Upper lobe of right lung (tissue), 1 donor: ENCODE measurements around the gene RAB15. TPM values are rescaled to one million over a fixed set of nuclear protein-coding genes. Genes with fewer than 3 reads are reported as not detected.

Experiments used
- ATAC-seq: fragments of 200-7000 bp; cut with Tn5 transposase; one replicate; pipeline ENCODE4 v1.9.1; 2020; ENCODE audit warnings: mild to moderate bottlenecking, moderate library complexity
- DNase-seq: peaks from one replicate; pipeline ENCODE4 v3.0.0-alpha.2; 2020
- H3K27ac ChIP-seq: fragments of 200-600 bp; one replicate; pipeline ENCODE4 v1.8.0; 2022
- H3K27me3 ChIP-seq: fragments of 200-600 bp; one replicate; pipeline ENCODE4 v1.8.0; 2022; ENCODE audit warnings: mild to moderate bottlenecking
- H3K36me3 ChIP-seq: fragments of 200-600 bp; one replicate; pipeline ENCODE4 v1.8.0; 2022
- H3K4me1 ChIP-seq: fragments of 200-600 bp; one replicate; pipeline ENCODE4 v1.8.0; 2022
- H3K4me3 ChIP-seq: fragments of 200-600 bp; one replicate; pipeline ENCODE4 v1.8.0; 2022; ENCODE audit warnings: mild to moderate bottlenecking
- H3K9me3 ChIP-seq: fragments of 200-600 bp; one replicate; pipeline ENCODE4 v1.8.0; 2022
- CTCF ChIP-seq: fragments of 200-600 bp; IDR thresholded peaks from one replicate; pipeline ENCODE4 v1.8.0; 2022; ENCODE audit warnings: antibody characterized with exemption
- intact Hi-C: fragments of 100-400 bp; cut with DNase I; formaldehyde crosslinking; loops from one replicate; pipeline ENCODE4 v1.11.0; 2022
- total RNA-seq: library from RNA; stranded (reverse); fragmentation: NEBNext Ultra II Directional; extraction: Animal tissue kit (Norgen Biotek cat#: 25700); gene quantifications from one replicate; pipeline ENCODE4 v1.2.1, GENCODE V29; 2021
- donor health status: DM: no; HTN: yes; CAD: no; lungs with severe emphysema.

The RAB15 gene
- total RNA-seq, 1 donor from 2014 or later: 21.5 TPM

GRCh38 chr14:64968167-64968566 is 4.0 kb downstream of the RAB15 start:
- peaks cover 10% of the 10 kb centered on the region for H3K4me1 ChIP-seq
- intact Hi-C loops: no loop called here
- no peaks in the 10 kb centered on the region for H3K36me3 ChIP-seq
- H3K4me3 ChIP-seq: no peak overlapping the region
- no peak overlapping the region for H3K27ac ChIP-seq
- DNase-seq (peak; percentile 36), ATAC-seq (no peak)
- H3K9me3 ChIP-seq: no peaks in the 10 kb centered on the region
- no peak for TF ChIP-seq CTCF
- no peaks in the 10 kb centered on the region for H3K27me3 ChIP-seq

GRCh38 chr14:64966976-64967375 is 5.2 kb downstream of the RAB15 start:
- TF ChIP-seq CTCF: no peak
- no peak overlapping the region for H3K4me3 ChIP-seq
- no peaks in the 10 kb centered on the region for H3K27me3 ChIP-seq
- no peaks in the 10 kb centered on the region for H3K36me3 ChIP-seq
- no peaks in the 10 kb centered on the region for H3K9me3 ChIP-seq
- peak overlapping the region; percentile 17 for H3K27ac ChIP-seq
- peak; percentile 77 for DNase-seq
- peaks cover 10% of the 10 kb centered on the region for H3K4me1 ChIP-seq
- ATAC-seq: peak; percentile 82
- intact Hi-C loops: no loop called here

- H3K36me3 ChIP-seq: no peaks in the 10 kb centered on the region
- ATAC-seq (no peak), DNase-seq (peak; percentile 53)
- H3K27ac ChIP-seq: no peak overlapping the region
- TF ChIP-seq CTCF: no peak
- peaks cover under 1% of the 10 kb centered on the region for H3K4me1 ChIP-seq
- H3K4me3 ChIP-seq: no peak overlapping the region
- H3K9me3 ChIP-seq: no peaks in the 10 kb centered on the region
- no peaks in the 10 kb centered on the region for H3K27me3 ChIP-seq
- intact Hi-C loops: no loop called here
Measured at GRCh38 chr14:64965356-64966000, 6.7 kb downstream of the RAB15 start.

GRCh38 chr14:64963611-64964010 is 8.5 kb downstream of the RAB15 start:
- ATAC-seq: no peak
- intact Hi-C loops: no loop called here

GRCh38 chr14:64960762-64961276 is 11.3 kb downstream of the RAB15 start:
- ATAC-seq (peak; percentile 13), DNase-seq (peak; percentile 44)
- Histone ChIP-seq H3K27ac (no peak overlapping the region), H3K4me1 (no peaks in the 10 kb centered on the region), H3K36me3 (no peaks in the 10 kb centered on the region), H3K9me3 (no peaks in the 10 kb centered on the region), H3K4me3 (no peak overlapping the region), H3K27me3 (no peaks in the 10 kb centered on the region)
- no peak for TF ChIP-seq CTCF
- intact Hi-C loops: no loop called here

More at GRCh38 chr14:64963611-64964010, 8.5 kb downstream of the RAB15 start:
- Histone ChIP-seq H3K4me3 (no peak overlapping the region), H3K4me1 (no peaks in the 10 kb centered on the region), H3K27me3 (no peaks in the 10 kb centered on the region), H3K36me3 (no peaks in the 10 kb centered on the region), H3K9me3 (no peaks in the 10 kb centered on the region), H3K27ac (no peak overlapping the region)
- TF ChIP-seq CTCF: no peak
- no peak for DNase-seq
